D721Med (cell line): Measurements from ENCODE around the gene GRPEL2.

ENCODE experiments used
- DNase-seq: peaks from one replicate; pipeline ENCODE4 v3.0.0; 2011; ENCODE audit warnings: low spot score; ENCODE audit not compliant: insufficient read length
- FAIRE-seq: peaks from 2 replicates; lab custom pipeline; 2011; peaks lifted over from hg19 to GRCh38; lab: Jason Lieb, UNC
- TF ChIP-seq, protein P1 (sequence below): IDR thresholded peaks from 2 replicates; pipeline ENCODE4 v1.5.1; 2012; ENCODE audit warnings: mild to moderate bottlenecking, control low read depth; ENCODE audit not compliant: insufficient read depth; ENCODE audit errors: missing control alignments

GRPEL2 gene

DNA sequence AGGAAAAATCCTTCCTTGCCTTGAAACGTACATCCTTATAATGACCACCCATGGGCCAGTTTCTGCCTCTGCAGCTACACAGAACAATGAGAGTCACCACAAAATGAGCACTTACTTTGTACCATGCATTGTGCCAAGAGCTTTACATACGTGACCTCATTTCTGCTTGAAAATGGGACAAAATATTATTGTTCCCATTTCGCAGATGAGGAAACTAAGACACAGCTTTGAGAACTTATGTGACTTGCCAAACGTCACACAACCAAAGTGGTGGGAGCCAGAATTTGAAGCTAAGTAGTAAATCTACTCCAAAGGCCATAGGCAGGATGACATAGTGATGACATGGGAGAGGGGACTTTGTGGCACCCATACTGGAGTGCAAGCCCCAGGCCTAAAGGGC is 34.8 kb upstream of the GRPEL2 start:
- TF ChIP-seq, protein P1, sequence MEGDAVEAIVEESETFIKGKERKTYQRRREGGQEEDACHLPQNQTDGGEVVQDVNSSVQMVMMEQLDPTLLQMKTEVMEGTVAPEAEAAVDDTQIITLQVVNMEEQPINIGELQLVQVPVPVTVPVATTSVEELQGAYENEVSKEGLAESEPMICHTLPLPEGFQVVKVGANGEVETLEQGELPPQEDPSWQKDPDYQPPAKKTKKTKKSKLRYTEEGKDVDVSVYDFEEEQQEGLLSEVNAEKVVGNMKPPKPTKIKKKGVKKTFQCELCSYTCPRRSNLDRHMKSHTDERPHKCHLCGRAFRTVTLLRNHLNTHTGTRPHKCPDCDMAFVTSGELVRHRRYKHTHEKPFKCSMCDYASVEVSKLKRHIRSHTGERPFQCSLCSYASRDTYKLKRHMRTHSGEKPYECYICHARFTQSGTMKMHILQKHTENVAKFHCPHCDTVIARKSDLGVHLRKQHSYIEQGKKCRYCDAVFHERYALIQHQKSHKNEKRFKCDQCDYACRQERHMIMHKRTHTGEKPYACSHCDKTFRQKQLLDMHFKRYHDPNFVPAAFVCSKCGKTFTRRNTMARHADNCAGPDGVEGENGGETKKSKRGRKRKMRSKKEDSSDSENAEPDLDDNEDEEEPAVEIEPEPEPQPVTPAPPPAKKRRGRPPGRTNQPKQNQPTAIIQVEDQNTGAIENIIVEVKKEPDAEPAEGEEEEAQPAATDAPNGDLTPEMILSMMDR, result no peak
- FAIRE-seq (no peak), DNase-seq (no peak)

DNA sequence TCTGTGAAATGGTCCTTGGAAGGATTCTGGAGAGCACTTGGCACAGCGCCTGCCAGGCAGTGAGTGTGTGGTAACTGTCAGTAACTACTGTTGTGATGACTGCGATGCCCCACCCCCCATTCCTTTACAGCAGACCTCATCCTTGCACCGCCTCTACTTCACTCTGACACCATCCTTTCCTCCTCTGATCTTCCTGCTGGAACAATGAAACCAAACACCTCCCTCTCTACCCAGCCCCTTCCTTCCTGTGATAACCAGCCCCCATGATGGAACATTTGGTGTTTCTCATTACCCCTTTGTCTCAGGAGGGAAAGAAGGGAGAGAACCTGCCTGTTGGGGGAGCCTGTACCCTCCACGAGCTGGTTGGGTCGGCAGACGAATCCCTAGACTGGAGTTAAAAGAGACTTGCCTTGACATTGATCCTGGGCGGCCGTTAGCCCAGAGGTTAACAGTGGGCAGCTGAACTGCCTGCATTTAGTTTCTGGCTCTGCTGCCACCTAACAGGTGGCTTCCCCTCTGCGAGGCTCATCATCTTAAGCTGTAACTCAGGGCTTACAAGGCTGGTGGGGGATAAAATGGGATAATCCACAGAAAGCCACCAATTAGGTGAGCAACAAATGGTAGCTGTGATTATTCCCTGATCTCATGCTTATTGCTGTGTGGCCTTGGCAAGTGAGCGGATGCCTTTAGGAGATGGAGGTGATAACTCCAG is 34.2 kb upstream of the GRPEL2 start:
- TF ChIP-seq, protein P1, result peak; percentile 3
- peak; percentile 83 for DNase-seq
- FAIRE-seq, result peak; percentile 74

DNA sequence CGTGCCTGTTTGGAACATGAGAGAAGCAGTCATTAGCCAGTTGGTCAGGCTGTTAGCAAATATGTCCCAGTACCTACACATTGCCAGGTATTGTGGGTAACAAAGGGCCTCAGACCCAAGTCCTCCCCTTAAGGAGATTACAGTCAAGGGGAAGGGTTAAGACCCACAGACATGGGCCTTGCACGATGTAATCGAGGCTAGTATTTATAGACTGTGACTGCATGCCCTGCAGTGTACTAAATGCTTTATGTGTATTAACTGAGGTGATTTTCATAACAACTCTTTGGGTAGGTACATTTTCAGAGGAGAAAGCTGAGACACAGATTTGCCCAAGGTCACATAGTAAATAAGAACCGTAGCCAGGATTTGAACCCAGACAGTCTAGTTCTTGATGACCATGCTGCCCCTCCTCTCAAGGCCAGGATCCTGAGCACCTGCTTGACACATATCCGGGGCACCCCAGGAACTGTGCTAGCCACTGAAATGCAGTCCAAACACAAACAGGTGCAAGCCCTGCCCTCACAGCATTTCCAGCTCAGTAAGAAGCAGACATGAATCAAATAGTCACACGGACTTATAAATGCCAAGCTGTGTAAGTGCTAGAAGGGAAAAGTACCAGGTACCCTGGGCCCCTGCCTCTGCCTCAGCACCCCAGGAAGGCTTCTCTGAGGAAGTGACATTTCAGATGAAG is 32.0 kb upstream of the GRPEL2 start:
- FAIRE-seq (no peak), DNase-seq (no peak)
- TF ChIP-seq, protein P1, result no peak

DNA sequence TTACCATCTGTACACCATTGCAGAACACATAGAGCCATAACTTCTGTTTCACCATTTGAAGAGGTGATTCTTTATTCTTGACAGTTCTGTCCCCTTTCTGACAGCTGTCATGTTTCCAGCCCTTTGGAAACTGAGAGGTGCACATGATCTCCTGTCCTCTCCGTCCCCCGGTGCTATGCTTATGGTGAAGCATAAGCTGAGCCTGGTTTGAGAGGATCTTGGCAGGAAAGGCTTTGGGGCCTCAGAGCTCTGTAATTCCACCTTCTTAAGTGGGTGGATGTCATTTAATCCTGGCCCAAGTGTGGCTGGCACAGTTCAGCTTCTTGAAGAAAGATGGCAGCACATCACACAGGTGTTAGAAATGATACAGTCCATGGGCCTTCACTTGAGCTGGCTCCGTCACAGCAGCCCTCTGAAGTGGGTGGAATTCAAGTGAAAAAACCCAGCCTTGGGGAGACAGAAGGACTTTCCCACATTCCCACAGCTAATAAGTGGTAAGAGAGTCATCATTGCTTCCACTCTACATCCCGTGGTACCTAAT is 30.7 kb upstream of the GRPEL2 start:
- DNase-seq (no peak), FAIRE-seq (no peak)
- TF ChIP-seq, protein P1, result peak; percentile 21

DNA sequence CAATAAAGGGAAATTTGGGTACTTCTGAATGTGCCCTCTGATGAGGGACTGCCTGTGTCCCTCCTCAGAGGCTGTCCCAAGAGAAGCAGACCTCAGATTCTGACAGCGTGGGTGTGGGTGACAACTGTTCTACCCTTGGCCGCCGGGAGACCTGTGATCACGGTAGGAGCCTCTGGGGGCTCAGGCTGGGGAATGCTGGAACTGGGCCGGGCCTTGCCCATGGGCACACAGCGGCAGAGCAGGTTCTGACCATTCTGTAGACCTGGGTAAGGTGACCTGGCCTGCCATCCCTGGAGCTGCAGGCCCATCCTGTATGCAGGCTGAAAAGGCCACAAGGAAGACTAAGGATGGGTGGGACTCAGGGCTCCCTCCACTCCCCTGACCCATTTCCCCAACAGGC is 29.5 kb upstream of the GRPEL2 start:
- no peak for DNase-seq
- no peak for FAIRE-seq
- TF ChIP-seq, protein P1, result no peak

DNA sequence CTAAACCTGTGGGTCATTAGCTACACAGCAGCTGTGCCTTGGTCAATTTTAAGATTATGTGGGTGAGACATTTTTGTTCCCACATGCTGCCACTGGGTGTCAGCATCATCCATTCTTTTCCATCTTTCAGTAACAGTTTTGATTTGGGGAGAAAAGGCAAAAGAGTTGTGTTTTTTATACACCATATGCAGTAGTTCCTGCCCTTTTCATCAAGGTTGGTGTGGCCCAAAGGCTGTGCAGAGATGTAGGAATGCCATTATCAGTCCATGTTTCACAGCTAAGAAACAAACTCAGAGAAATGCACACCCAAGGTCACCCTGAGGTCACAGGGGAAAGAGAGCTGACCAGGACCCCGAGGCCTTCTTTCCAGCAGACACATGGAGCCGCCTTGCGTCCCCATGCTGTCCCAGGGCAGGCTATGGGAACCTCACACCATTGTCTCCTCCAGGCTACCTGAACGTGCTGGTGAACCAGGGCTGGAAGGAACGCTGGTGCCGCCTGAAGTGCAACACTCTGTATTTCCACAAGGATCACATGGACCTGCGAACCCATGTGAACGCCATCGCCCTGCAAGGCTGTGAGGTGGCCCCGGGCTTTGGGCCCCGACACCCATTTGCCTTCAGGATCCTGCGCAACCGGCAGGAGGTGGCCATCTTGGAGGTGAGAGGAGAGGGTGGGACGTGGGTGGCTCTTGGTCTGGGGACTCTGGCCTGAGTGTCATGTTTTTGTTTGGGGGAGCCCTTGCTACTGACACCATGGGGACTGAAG is 27.8 kb upstream of the GRPEL2 start:
- TF ChIP-seq, protein P1, result peak; percentile 91
- DNase-seq (peak; percentile 58), FAIRE-seq (peak; percentile 38)
